Measurements from ENCODE around the gene VWA3B. TPM values are rescaled to one million over a fixed set of nuclear protein-coding genes. Genes with fewer than 3 reads are reported as not detected.
"Not testable (repeated sequence)": the region's sequence is repeated elsewhere in the genome, so short reads cannot be mapped to it uniquely, and the experiment has no call there.

The VWA3B gene
- polyA plus RNA-seq, 12 donors = 0.35 to 2.3 (median 0.95) TPM; not detected in 2

- no peak for DNase-seq
These were observed 567 bp downstream of the VWA3B start for GRCh38 chr2:98087447-98088020.

GRCh38 chr2:98088261-98088660 lies 1.3 kb downstream of the VWA3B start:
- DNase-seq = no peak

GRCh38 chr2:98089941-98090340 lies 3.0 kb downstream of the VWA3B start:
- DNase-seq = no peak

GRCh38 chr2:98090951-98091350 lies 4.0 kb downstream of the VWA3B start:
- no peak for DNase-seq

GRCh38 chr2:98091738-98092137 lies 4.8 kb downstream of the VWA3B start:
- no peak for DNase-seq

GRCh38 chr2:98093146-98093545 lies 6.2 kb downstream of the VWA3B start:
- DNase-seq = no peak

GRCh38 chr2:98093611-98094010 lies 6.6 kb downstream of the VWA3B start:
- no peak for DNase-seq

- no peak for DNase-seq
These were observed 13.2 kb downstream of the VWA3B start for GRCh38 chr2:98099939-98100743.

- not testable (repeated sequence) for DNase-seq
These were observed 15.3 kb downstream of the VWA3B start for GRCh38 chr2:98102315-98102714.

- no peak for DNase-seq
These were observed 15.9 kb downstream of the VWA3B start for GRCh38 chr2:98102878-98103277.

- DNase-seq = no peak
These were observed 21.1 kb downstream of the VWA3B start for GRCh38 chr2:98108110-98108509.

- no peak for DNase-seq
These were observed 23.8 kb downstream of the VWA3B start for GRCh38 chr2:98110741-98111140.

- no peak for DNase-seq
These were observed 27.8 kb downstream of the VWA3B start for GRCh38 chr2:98114643-98115330.

- no peak for DNase-seq
These were observed 31.2 kb downstream of the VWA3B start for GRCh38 chr2:98118161-98118560.

- DNase-seq = no peak
These were observed 31.9 kb downstream of the VWA3B start for GRCh38 chr2:98118852-98119251.

- no peak for DNase-seq
These were observed 34.2 kb downstream of the VWA3B start for GRCh38 chr2:98121149-98121548.

- no peak for DNase-seq
These were observed 35.6 kb downstream of the VWA3B start for GRCh38 chr2:98122524-98122923.

GRCh38 chr2:98123286-98123685 lies 36.3 kb downstream of the VWA3B start:
- no peak for DNase-seq

- DNase-seq = no peak
These were observed 39.1 kb downstream of the VWA3B start for GRCh38 chr2:98126061-98126460.

GRCh38 chr2:98127229-98127989 lies 40.4 kb downstream of the VWA3B start:
- no peak for DNase-seq

- DNase-seq = no peak
These were observed 41.7 kb downstream of the VWA3B start for GRCh38 chr2:98128556-98129109.

- not testable (repeated sequence) for DNase-seq
These were observed 43.1 kb downstream of the VWA3B start for GRCh38 chr2:98130073-98130472.

Data from muscle of arm (tissue), 12 donors.